Measurements from ENCODE around the gene LIN37.
"Not testable (repeated sequence)": the region's sequence is repeated elsewhere in the genome, so short reads cannot be mapped to it uniquely, and the experiment has no call there.

The LIN37 gene

GRCh38 chr19:35720163-35720524 lies 28.2 kb upstream of the LIN37 start:
- DNase-seq: no peak

DNA sequence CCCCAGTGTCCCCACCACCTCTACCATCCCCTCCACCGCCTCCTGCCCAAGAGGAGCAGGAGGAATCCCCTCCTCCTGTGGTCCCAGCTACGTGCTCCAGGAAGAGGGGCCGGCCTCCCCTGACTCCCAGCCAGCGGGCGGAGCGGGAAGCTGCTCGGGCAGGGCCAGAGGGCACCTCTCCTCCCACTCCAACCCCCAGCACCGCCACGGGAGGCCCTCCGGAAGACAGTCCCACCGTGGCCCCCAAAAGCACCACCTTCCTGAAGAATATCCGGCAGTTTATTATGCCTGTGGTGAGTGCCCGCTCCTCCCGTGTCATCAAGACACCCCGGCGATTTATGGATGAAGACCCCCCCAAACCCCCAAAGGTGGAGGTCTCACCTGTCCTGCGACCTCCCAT lies 27.7 kb upstream of the LIN37 start:
- no peak for DNase-seq

GRCh38 chr19:35721374-35721773 lies 27.0 kb upstream of the LIN37 start:
- peak; percentile 28 for DNase-seq

GRCh38 chr19:35722461-35722860 lies 25.9 kb upstream of the LIN37 start:
- no peak for DNase-seq

GRCh38 chr19:35722897-35723296 lies 25.5 kb upstream of the LIN37 start:
- DNase-seq: no peak

DNA sequence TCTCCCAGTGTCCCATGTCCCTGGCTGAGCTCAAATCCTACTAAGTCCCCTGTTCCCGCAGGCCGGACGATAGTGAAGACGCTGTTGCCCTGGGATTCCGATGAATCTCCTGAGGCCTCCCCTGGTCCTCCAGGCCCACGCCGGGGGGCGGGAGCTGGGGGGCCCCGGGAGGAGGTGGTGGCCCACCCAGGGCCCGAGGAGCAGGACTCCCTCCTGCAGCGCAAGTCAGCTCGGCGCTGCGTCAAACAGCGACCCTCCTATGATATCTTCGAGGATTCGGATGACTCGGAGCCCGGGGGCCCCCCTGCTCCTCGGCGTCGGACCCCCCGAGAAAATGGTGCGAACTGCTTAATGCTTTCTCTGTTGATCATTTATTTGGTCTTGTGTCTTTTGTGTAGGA lies 24.7 kb upstream of the LIN37 start:
- no peak for DNase-seq

- DNase-seq: not testable (repeated sequence)
Observed at GRCh38 chr19:35724132-35724531, 24.2 kb upstream of the LIN37 start.

GRCh38 chr19:35724560-35724959 lies 23.8 kb upstream of the LIN37 start:
- no peak for DNase-seq

- no peak for DNase-seq
Observed at GRCh38 chr19:35725216-35725861, 23.0 kb upstream of the LIN37 start.

DNA sequence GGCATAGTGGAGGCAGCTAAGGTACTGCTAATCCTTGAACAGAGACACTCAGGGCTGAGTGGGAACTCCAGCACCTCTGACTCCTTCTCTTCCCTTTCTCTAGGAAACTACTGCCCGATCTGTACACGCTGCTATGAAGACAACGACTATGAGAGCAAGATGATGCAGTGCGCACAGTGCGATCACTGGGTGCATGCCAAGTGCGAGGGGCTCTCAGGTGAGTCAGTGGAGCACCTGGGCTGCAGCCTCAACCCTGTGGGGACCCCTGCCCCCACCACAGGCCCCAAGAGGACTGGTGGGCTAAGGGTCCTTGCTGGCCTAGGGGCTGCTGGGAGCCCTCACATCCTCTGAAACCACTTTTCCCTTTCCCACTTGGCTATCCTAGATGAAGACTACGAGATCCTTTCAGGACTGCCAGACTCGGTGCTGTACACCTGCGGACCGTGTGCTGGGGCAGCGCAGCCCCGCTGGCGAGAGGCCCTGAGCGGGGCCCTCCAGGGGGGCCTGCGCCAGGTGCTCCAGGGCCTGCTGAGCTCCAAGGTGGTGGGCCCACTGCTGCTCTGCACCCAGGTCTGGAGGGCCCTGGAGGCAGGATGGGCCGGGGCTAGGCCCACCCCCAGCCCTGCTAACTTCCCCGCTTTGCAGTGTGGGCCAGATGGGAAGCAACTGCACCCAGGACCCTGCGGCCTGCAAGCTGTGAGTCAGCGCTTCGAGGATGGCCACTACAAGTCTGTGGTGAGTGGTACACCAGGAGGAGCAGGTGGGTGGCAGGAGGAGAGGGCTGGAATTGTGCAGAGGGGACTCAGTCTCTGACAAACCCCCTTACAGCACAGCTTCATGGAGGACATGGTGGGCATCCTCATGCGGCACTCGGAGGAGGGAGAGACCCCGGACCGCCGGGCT lies 21.1 kb upstream of the LIN37 start:
- no peak for DNase-seq

DNA sequence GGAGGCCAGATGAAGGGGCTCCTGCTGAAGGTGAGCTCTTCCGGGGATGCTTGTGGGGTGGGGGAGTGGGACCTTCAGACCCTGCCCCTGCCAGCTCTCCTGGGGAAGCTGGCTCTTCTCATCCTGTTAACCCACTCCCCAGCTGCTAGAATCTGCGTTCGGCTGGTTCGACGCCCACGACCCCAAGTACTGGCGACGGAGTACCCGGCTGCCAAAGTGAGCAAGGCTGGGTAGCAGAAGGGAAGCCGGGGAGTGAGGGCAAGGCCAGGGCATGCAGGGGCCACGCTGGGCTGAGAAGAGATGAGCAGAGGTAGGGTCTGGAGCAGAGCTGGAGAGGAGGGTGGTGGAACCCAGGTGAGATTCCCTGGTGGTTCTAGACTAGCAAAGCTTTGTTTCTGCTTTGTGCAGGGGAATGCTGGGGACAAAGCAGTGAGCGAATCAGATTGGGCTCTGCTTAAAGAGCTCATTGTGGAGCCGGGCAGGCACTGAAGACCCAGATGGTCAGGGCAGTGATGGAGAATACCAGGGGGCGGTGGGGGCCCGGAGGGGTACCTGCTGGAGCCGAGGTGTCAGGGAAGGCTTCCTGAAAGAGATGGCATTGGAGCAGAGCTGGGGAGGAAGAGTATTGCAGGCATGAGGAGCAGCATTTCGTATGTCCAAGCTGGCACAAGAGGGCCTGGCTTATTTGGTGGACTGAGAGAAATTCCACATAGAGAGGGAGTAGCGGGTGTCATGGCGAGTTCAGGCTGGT lies 20.2 kb upstream of the LIN37 start:
- no peak for DNase-seq

- DNase-seq: no peak
Observed at GRCh38 chr19:35729021-35729420, 19.4 kb upstream of the LIN37 start.

- no peak for DNase-seq
Observed at GRCh38 chr19:35729763-35730162, 18.6 kb upstream of the LIN37 start.

GRCh38 chr19:35730326-35730725 lies 18.1 kb upstream of the LIN37 start:
- no peak for DNase-seq

DNA sequence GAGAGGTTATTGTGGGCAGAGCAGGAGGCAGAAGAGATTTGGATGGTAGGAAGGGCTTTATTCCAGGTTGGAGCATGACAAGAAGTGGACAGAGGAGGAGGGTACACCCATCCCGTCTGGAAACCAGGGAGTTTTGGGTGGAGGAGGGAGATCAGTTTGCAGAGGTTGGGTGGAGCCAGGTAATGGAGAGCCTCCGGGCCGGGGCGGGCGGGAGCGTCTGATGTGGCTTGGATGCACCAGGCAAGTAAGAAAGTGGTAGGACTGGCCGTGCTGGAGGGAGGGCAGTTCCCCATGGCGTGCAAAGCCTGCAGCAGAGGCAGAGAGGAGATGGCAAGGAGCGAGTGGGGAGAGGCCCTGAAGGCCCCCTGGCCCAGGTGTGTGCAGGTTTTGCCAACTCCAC lies 17.0 kb upstream of the LIN37 start:
- no peak for DNase-seq

DNA sequence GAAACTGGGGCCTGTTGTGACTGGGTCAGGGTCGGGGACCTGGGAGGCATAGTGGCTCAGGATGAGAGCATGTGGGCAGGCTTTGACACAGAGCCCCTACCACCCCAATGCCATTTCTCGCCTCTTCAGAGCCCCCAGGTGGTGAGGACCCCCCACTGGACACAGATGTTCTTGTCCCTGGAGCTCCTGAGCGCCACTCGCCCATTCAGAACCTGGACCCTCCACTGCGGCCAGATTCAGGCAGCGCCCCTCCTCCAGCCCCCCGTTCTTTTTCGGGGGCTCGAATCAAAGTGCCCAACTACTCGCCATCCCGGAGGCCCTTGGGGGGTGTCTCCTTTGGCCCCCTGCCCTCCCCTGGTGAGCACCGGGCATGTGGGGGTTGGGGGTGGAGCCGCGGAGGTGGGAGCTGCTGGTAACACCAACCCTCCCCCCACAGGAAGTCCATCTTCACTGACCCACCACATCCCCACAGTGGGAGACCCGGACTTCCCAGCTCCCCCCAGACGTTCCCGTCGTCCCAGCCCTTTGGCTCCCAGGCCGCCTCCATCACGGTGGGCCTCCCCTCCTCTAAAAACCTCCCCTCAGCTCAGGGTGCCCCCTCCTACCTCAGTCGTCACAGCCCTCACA lies 16.5 kb upstream of the LIN37 start:
- no peak for DNase-seq

DNA sequence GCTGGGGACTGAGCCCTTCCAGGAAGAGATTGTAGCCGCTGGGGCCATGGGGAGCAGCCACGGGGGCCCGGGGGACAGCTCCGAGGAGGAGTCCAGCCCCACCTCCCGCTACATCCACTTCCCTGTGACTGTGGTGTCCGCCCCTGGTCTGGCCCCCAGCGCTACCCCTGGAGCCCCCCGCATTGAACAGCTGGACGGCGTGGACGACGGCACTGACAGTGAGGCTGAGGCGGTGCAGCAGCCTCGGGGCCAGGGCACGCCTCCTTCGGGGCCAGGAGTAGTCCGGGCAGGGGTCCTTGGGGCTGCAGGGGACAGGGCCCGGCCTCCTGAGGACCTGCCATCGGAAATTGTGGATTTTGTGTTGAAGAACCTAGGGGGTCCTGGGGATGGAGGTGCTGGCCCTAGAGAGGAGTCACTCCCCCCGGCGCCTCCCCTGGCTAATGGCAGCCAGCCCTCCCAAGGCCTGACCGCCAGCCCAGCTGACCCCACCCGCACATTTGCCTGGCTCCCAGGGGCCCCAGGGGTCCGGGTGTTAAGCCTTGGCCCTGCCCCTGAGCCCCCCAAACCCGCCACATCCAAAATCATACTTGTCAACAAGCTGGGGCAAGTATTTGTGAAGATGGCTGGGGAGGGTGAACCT lies 15.7 kb upstream of the LIN37 start:
- no peak for DNase-seq

DNA sequence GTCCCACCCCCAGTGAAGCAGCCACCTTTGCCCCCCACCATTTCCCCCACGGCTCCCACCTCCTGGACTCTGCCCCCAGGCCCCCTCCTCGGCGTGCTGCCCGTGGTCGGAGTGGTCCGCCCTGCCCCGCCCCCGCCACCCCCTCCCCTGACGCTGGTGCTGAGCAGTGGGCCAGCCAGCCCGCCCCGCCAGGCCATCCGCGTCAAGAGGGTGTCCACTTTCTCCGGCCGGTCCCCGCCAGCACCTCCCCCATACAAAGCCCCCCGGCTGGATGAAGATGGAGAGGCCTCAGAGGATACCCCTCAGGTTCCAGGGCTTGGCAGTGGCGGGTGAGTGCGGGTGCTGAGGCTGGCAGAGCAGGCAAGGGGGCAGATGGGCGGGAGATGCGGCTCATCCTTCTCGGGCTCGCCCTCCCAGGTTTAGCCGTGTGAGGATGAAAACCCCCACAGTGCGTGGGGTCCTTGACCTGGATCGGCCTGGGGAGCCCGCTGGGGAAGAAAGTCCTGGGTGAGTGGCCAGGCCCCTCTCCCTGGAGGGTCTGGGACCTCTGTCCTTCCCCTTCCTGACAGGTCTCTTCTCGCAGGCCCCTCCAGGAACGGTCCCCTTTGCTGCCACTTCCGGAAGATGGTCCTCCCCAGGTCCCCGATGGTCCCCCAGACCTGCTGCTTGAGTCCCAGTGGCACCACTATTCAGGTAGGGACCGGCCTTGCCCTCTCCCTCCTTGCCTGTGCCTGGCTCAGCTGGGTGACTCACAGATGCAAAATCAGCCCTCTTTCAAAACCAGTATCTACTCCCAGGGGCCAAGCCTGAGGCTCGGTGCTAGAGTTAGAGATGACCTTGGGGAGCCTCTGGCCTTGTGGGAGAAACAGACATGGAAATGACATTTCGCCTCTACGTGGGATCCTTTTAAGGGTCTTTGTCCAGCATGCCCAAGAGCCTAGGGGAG lies 14.9 kb upstream of the LIN37 start:
- no peak for DNase-seq

GRCh38 chr19:35734273-35734672 lies 14.1 kb upstream of the LIN37 start:
- DNase-seq: no peak

GRCh38 chr19:35734889-35735288 lies 13.5 kb upstream of the LIN37 start:
- no peak for DNase-seq

Measured in MV-4-11 (cell line).